Measurements from ENCODE around the gene MCUB.
"Not testable (repeated sequence)": the region's sequence is repeated elsewhere in the genome, so short reads cannot be mapped to it uniquely, and the experiment has no call there.

MCUB gene

GRCh38 chr4:109559983-109560686 lies at the start of gene MCUB:
MCUB (plus strand) TSS chr4:109560246; CDS start chr4:109560338, 92 bp downstream.
- peak; percentile 73 to 92 for DNase-seq

GRCh38 chr4:109510687-109511086 lies 49.4 kb upstream of the MCUB start:
- DNase-seq, result no peak

GRCh38 chr4:109511414-109511813 lies 48.6 kb upstream of the MCUB start:
- no peak for DNase-seq

- not testable (repeated sequence) for DNase-seq
These were observed 46.7 kb upstream of the MCUB start for GRCh38 chr4:109513368-109513767.

- DNase-seq, result no peak
These were observed 27.9 kb upstream of the MCUB start for GRCh38 chr4:109532182-109532581.

GRCh38 chr4:109545401-109545800 lies 14.6 kb upstream of the MCUB start:
- no peak for DNase-seq

- no peak for DNase-seq
These were observed 12.7 kb upstream of the MCUB start for GRCh38 chr4:109547394-109547793.

GRCh38 chr4:109548655-109549054 lies 11.4 kb upstream of the MCUB start:
- no peak for DNase-seq

- DNase-seq, result no peak
These were observed 7.8 kb upstream of the MCUB start for GRCh38 chr4:109552237-109552636.

GRCh38 chr4:109553130-109553529 lies 6.9 kb upstream of the MCUB start:
- DNase-seq, result no peak

GRCh38 chr4:109554971-109555370 lies 5.1 kb upstream of the MCUB start:
- no peak for DNase-seq

GRCh38 chr4:109557433-109557832 lies 2.6 kb upstream of the MCUB start:
- DNase-seq, result no peak

- not testable (repeated sequence) for DNase-seq
These were observed 2.0 kb upstream of the MCUB start for GRCh38 chr4:109558095-109558494.

- DNase-seq, result peak in 1 of 2 experiments; percentile 59
These were observed 442 bp upstream of the MCUB start for GRCh38 chr4:109559625-109559982.

- DNase-seq, result peak in 1 of 2 experiments; percentile 28
These were observed 828 bp downstream of the MCUB start for GRCh38 chr4:109560687-109561461.

- no peak for DNase-seq
These were observed 2.6 kb downstream of the MCUB start for GRCh38 chr4:109562457-109563239.

- DNase-seq, result no peak
These were observed 11.4 kb downstream of the MCUB start for GRCh38 chr4:109571494-109571893.

GRCh38 chr4:109572154-109572553 lies 12.1 kb downstream of the MCUB start:
- DNase-seq, result no peak

GRCh38 chr4:109574443-109574850 lies 14.4 kb downstream of the MCUB start:
- DNase-seq, result peak in 1 of 2 experiments; percentile 22

- DNase-seq, result no peak
These were observed 15.1 kb downstream of the MCUB start for GRCh38 chr4:109574931-109575804.

- DNase-seq, result peak in 1 of 2 experiments; percentile 25
These were observed 16.4 kb downstream of the MCUB start for GRCh38 chr4:109576462-109576861.

- DNase-seq, result no peak
These were observed 18.8 kb downstream of the MCUB start for GRCh38 chr4:109578846-109579245.
